A673 (cell line): ENCODE measurements around the gene WDPCP. TPM values are rescaled to one million over a fixed set of nuclear protein-coding genes. Genes with fewer than 3 reads are reported as not detected.
"Not testable (repeated sequence)": the region's sequence is repeated elsewhere in the genome, so short reads cannot be mapped to it uniquely, and the experiment has no call there.

Source experiments
- BruUV-seq: library from RNA; stranded (reverse); fragments of 400-500 nt; replicated peaks from 2 replicates; lab custom pipeline; 2021; lab: Mats Ljungman, UMichigan
- CTCF ChIA-PET: fragments of 300-600 bp; sonication (Branson Sonifier 250); formaldehyde crosslinking; loops from one replicate; lab custom pipeline; 2022; ENCODE audit warnings: antibody characterized with exemption; lab: Charles Lee
- POLR2A ChIA-PET: fragments of 300-600 bp; sonication (Branson Sonifier 250); formaldehyde crosslinking; loops from one replicate; lab custom pipeline; 2022; ENCODE audit warnings: antibody characterized with exemption; ENCODE audit not compliant: low non-redundant PET; lab: Charles Lee
- DNase-seq: peaks from one replicate; pipeline ENCODE4 v3.0.0-alpha.2; 2015; ENCODE audit warnings: low spot score
- H3K27ac ChIP-seq: fragments of 200-600 bp; sonication (generic); 2 replicates; pipeline ENCODE4 v1.5.1; 2016; ENCODE audit warnings: mixed run types, low read depth, mild to moderate bottlenecking, mixed read lengths, antibody characterized with exemption, low read length; ENCODE audit not compliant: poor library complexity, severe bottlenecking
- H3K27me3 ChIP-seq: fragments of 200-600 bp; sonication (generic); replicated peaks from 2 replicates; pipeline ENCODE4 v1.6.1; 2017; ENCODE audit warnings: mixed run types, low read depth, mild to moderate bottlenecking, mixed read lengths, antibody characterized with exemption, low read length; ENCODE audit not compliant: insufficient read depth, poor library complexity
- H3K36me3 ChIP-seq: fragments of 200-600 bp; sonication (generic); 2 replicates; pipeline ENCODE4 v1.6.1; 2016; ENCODE audit warnings: mixed run types, mild to moderate bottlenecking, mixed read lengths, antibody characterized with exemption, low read length; ENCODE audit not compliant: insufficient read depth, poor library complexity, severe bottlenecking
- H3K4me1 ChIP-seq: fragments of 200-600 bp; sonication (generic); 2 replicates; pipeline ENCODE4 v1.6.1; 2017; ENCODE audit warnings: mixed run types, mild to moderate bottlenecking, mixed read lengths, antibody characterized with exemption, low read length; ENCODE audit not compliant: insufficient read depth, poor library complexity, severe bottlenecking
- H3K4me3 ChIP-seq: fragments of 200-600 bp; sonication (generic); 2 replicates; pipeline ENCODE4 v1.5.1; 2016; ENCODE audit warnings: low read depth, mixed run types, mild to moderate bottlenecking, mixed read lengths, low read length; ENCODE audit not compliant: poor library complexity, severe bottlenecking
- H3K9me3 ChIP-seq: fragments of 200-600 bp; sonication (generic); 2 replicates; pipeline ENCODE4 v1.6.1; 2016; ENCODE audit warnings: mixed run types, low read depth, mild to moderate bottlenecking, mixed read lengths, antibody characterized with exemption, low read length; ENCODE audit not compliant: poor library complexity, severe bottlenecking
- EZH2 ChIP-seq: fragments of 200-600 bp; sonication (generic); IDR thresholded peaks from 2 replicates; pipeline ENCODE4 v1.6.1; 2017; ENCODE audit warnings: borderline replicate concordance, low read depth, mild to moderate bottlenecking, mixed read lengths, antibody characterized with exemption, low read length; ENCODE audit not compliant: poor library complexity, severe bottlenecking
- intact Hi-C: fragments of 100-400 bp; cut with micrococcal nuclease; formaldehyde crosslinking; loops from one replicate; pipeline ENCODE4 v1.10.0; 2022; ENCODE audit not compliant: unreplicated experiment
- total RNA-seq: library from RNA; stranded (reverse); gene quantifications from 2 replicates; pipeline ENCODE4 v1.2.3, GENCODE V29; 2021
- TF ChIP-seq, protein P1 (sequence below): fragments of 300-800, 200-600 bp; sonication (generic); conservative IDR thresholded peaks from 2 replicates; pipeline ENCODE4 v1.5.1; 2017; ENCODE audit warnings: low read depth, mild to moderate bottlenecking, antibody characterized with exemption, low read length, moderate library complexity, mixed read lengths

The WDPCP gene
- total RNA-seq, 1 experiment from 2014 or later: 7.9 TPM

DNA sequence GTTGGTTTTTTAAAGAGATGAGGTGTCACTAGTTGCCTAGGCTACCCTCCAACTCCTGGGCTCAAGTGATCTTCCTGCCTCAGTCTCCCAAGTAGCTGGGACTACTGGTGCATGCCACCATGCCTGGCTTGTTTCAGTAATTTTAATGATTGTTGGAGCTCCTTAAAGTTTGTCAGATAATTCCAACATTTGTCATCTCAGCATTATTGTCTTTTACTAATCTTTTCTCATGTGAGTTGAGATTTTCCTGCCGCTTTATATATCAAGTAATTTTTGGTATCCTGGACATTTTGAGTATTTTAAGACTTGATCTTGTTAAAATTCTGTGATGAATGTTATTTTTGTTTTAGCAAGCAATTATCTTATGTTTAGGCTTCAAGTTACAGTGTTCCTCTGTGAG lies 429.0 kb downstream of the WDPCP start:
- ChIA-PET POLR2A (no interaction called here), CTCF (no interaction called here)
- DNase-seq: no peak

DNA sequence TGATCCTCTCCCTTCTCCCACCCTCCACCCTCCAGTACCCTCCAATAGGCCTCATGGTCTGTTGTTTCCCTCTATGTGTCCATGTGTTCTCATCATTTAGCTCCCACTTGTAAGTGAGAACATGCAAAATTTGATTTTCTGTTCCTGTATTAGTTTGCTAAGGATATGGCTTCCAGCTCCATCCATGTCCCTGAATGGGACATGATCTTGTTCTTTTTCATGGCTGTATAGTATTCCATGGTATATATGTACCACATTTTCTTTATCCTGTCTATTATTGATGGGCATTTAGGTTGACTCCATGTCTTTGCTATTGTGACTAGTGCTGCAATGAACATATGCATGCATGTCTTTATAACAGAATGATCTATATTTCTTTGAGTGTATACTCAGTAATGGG lies 451.6 kb downstream of the WDPCP start:
- H3K4me3 ChIP-seq, POLR2A ChIA-PET, BruUV-seq, H3K27me3 ChIP-seq, H3K9me3 ChIP-seq, CTCF ChIA-PET, H3K36me3 ChIP-seq, H3K4me1 ChIP-seq, intact Hi-C loops, DNase-seq, H3K27ac ChIP-seq: not testable (repeated sequence)

More for the DNA sequence above, 429.0 kb downstream of the WDPCP start:
- H3K27ac ChIP-seq: no peak overlapping the region
- TF ChIP-seq, protein P1, sequence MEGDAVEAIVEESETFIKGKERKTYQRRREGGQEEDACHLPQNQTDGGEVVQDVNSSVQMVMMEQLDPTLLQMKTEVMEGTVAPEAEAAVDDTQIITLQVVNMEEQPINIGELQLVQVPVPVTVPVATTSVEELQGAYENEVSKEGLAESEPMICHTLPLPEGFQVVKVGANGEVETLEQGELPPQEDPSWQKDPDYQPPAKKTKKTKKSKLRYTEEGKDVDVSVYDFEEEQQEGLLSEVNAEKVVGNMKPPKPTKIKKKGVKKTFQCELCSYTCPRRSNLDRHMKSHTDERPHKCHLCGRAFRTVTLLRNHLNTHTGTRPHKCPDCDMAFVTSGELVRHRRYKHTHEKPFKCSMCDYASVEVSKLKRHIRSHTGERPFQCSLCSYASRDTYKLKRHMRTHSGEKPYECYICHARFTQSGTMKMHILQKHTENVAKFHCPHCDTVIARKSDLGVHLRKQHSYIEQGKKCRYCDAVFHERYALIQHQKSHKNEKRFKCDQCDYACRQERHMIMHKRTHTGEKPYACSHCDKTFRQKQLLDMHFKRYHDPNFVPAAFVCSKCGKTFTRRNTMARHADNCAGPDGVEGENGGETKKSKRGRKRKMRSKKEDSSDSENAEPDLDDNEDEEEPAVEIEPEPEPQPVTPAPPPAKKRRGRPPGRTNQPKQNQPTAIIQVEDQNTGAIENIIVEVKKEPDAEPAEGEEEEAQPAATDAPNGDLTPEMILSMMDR: no peak
- TF ChIP-seq EZH2: no peak
- no peaks in the 10 kb centered on the region for H3K36me3 ChIP-seq
- no peak overlapping the region for H3K4me3 ChIP-seq
- intact Hi-C loops: no loop called here
- no peaks in the 10 kb centered on the region for H3K27me3 ChIP-seq
- no peaks in the 10 kb centered on the region for H3K9me3 ChIP-seq
- no TSS peak for BruUV-seq
- H3K4me1 ChIP-seq: no peaks in the 10 kb centered on the region

DNA sequence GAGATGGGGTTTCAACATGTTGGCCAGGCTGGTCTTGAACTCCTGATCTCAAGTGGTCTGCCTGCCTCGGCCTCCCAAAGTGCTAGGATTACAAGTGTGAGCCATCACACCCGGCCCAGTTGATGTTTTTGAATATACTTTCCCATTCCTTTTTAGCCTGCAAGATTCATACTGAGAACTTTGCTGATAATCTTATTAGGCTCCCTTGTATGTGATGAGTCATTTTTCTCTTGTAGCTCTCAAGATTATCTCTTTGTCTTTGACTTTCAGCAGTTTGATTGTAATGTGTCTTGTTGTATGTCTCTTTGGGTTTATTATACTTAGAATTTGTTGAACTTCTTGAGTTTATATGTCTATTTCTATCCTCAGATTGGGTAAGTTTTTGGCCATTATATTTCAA lies 456.3 kb downstream of the WDPCP start:
- H3K4me1 ChIP-seq: no peaks in the 10 kb centered on the region
- H3K4me3 ChIP-seq: no peak overlapping the region
- no TSS peak for BruUV-seq
- intact Hi-C loops: no loop called here
- no peak overlapping the region for H3K27ac ChIP-seq
- DNase-seq: no peak
- H3K9me3 ChIP-seq: no peaks in the 10 kb centered on the region
- POLR2A ChIA-PET: no interaction called here
- TF ChIP-seq, protein P1: no peak
- no peak for TF ChIP-seq EZH2
- no peaks in the 10 kb centered on the region for H3K27me3 ChIP-seq
- H3K36me3 ChIP-seq: no peaks in the 10 kb centered on the region
- CTCF ChIA-PET: no interaction called here

DNA sequence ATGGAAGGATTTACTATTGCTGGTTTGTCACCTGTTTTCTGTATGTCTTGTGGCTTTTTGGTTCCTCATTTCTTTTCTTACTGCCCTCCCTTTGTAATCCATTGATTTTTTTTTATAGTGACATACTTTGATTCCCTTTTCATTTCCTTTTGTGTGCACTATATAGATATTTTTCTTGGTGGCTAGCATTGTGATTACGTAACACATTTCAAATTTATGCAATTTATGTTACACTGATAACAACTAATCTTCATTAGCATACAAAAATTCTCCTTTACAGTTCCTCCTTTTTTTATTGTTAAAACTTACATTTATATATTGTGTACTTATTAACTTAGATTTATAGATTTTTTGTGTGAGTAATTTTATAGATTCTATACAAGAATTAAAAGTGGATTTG lies 457.1 kb downstream of the WDPCP start:
- Histone ChIP-seq H3K36me3 (no peaks in the 10 kb centered on the region), H3K4me1 (no peaks in the 10 kb centered on the region), H3K27ac (no peak overlapping the region), H3K4me3 (no peak overlapping the region), H3K27me3 (no peaks in the 10 kb centered on the region), H3K9me3 (no peaks in the 10 kb centered on the region)
- BruUV-seq: no TSS peak
- no peak for TF ChIP-seq EZH2
- TF ChIP-seq, protein P1: no peak
- ChIA-PET CTCF (no interaction called here), POLR2A (no interaction called here)
- no peak for DNase-seq
- intact Hi-C loops: no loop called here
